Common myeloid progenitor, CD34-positive (primary cell): ENCODE measurements around the gene MEGF10.

ENCODE experiments used
- CTCF ChIA-PET: fragments of 350-600 bp; sonication (Branson Sonifier 250); formaldehyde crosslinking; loops from one replicate; lab custom pipeline; 2021; ENCODE audit warnings: antibody characterized with exemption; lab: Charles Lee
- POLR2A ChIA-PET: fragments of 350-600 bp; sonication (Branson Sonifier 250); formaldehyde crosslinking; loops from one replicate; lab custom pipeline; 2021; ENCODE audit warnings: antibody characterized with exemption; lab: Charles Lee
- DNase-seq, 3 donors: peaks; one replicate each; pipeline versions ENCODE4 v3.0.0 to v3.0.0-alpha.2; 2013
- H3K27ac ChIP-seq, 2 experiments: 1 replicate in 1 of 2; 2 replicates in 1 of 2; pipeline ENCODE4 v1.7.0; 2013; ENCODE audit warnings: inconsistent platforms in 2 of 2, low read length in 2 of 2, mild to moderate bottlenecking in 2 of 2, low read depth in 1 of 2, moderate library complexity in 1 of 2; ENCODE audit not compliant: severe bottlenecking in 2 of 2, insufficient read depth in 1 of 2, poor library complexity in 1 of 2
- H3K27me3 ChIP-seq, 5 experiments: replicated peaks in 2 of 5; 1 replicate in 3 of 5; 2 replicates in 2 of 5; pipeline versions ENCODE4 v1.6.1 to v1.7.0; 2013; ENCODE audit warnings: low read length in 4 of 5, mild to moderate bottlenecking in 2 of 5, moderate library complexity in 2 of 5, inconsistent platforms in 1 of 5; ENCODE audit not compliant: insufficient read depth in 5 of 5, control insufficient read depth in 4 of 5
- H3K36me3 ChIP-seq, 4 experiments: 1 replicate in 2 of 4; 2 replicates in 2 of 4; pipeline versions ENCODE4 v1.6.1 to v1.7.0; 2013; ENCODE audit warnings: low read length in 3 of 4, control low read depth in 1 of 4, mild to moderate bottlenecking in 1 of 4; ENCODE audit not compliant: control insufficient read depth in 4 of 4, insufficient read depth in 4 of 4
- H3K4me1 ChIP-seq, 4 experiments: 1 replicate in 3 of 4; 2 replicates in 1 of 4; pipeline versions ENCODE4 v1.6.1 to v1.7.1; 2013; ENCODE audit warnings: low read length in 3 of 4, mild to moderate bottlenecking in 3 of 4, control low read depth in 1 of 4, inconsistent platforms in 1 of 4, moderate library complexity in 1 of 4; ENCODE audit not compliant: control insufficient read depth in 4 of 4, insufficient read depth in 4 of 4; ENCODE audit errors: control extremely low read depth in 1 of 4
- H3K4me3 ChIP-seq, 7 experiments: 1 replicate in 4 of 7; 2 replicates in 3 of 7; pipeline versions ENCODE4 v1.5.1 to v1.7.0; 2013; ENCODE audit warnings: mild to moderate bottlenecking in 7 of 7, low read length in 6 of 7, moderate library complexity in 6 of 7, inconsistent platforms in 2 of 7, low read depth in 2 of 7, control low read depth in 1 of 7; ENCODE audit not compliant: insufficient read depth in 4 of 7, control insufficient read depth in 1 of 7; ENCODE audit errors: extremely low read depth in 1 of 7
- H3K9me3 ChIP-seq, 5 experiments: 1 replicate in 4 of 5; 2 replicates in 1 of 5; pipeline versions ENCODE4 v1.6.1 to v1.7.1; 2013; ENCODE audit warnings: low read length in 4 of 5, mild to moderate bottlenecking in 2 of 5, inconsistent platforms in 1 of 5, low read depth in 1 of 5, moderate library complexity in 1 of 5; ENCODE audit not compliant: control insufficient read depth in 4 of 5, insufficient read depth in 2 of 5; ENCODE audit errors: control extremely low read depth in 1 of 5
- WGBS: methylation state at CpG from one replicate; pipeline ENCODE4 v1.1.5; 2013; ENCODE audit not compliant: insufficient coverage; 5-methylcytosine and 5-hydroxymethylcytosine counted together

MEGF10 gene

GRCh38 chr5:127418974-127419682 is 128.5 kb downstream of the MEGF10 start:
- CTCF ChIA-PET: interaction anchor here (1.5 kb wide), 1 partner anchor 10 kb away, joined by 6 read pairs; no protein-coding TSS in a partner anchor
- Histone ChIP-seq H3K27ac (no peak overlapping the region), H3K4me3 (no peak overlapping the region), H3K36me3 (no peaks in the 10 kb centered on the region), H3K27me3 (no peaks in the 10 kb centered on the region), H3K9me3 (no peaks in the 10 kb centered on the region), H3K4me1 (peaks cover 0 to 3% (median 1%) of the 10 kb centered on the region in 4 experiments)
- WGBS: 98% methylated on average over 5 of the region's 7 CpGs
- DNase-seq: no peak
- POLR2A ChIA-PET: no interaction called here

GRCh38 chr5:127419683-127420257 is 129.2 kb downstream of the MEGF10 start:
- Histone ChIP-seq H3K36me3 (no peaks in the 10 kb centered on the region), H3K4me3 (no peak overlapping the region), H3K4me1 (peaks cover 0 to 3% (median 1%) of the 10 kb centered on the region in 4 experiments), H3K27ac (no peak overlapping the region), H3K27me3 (no peaks in the 10 kb centered on the region), H3K9me3 (no peaks in the 10 kb centered on the region)
- 96% methylated on average over 15 of the region's 18 CpGs for WGBS
- DNase-seq: no peak
- POLR2A ChIA-PET: no interaction called here
- CTCF ChIA-PET: no interaction called here

GRCh38 chr5:127420758-127421157 is 130.2 kb downstream of the MEGF10 start:
- Histone ChIP-seq H3K4me3 (no peak overlapping the region), H3K27ac (no peak overlapping the region), H3K4me1 (peaks cover 0 to 4% (median 3%) of the 10 kb centered on the region in 4 experiments), H3K9me3 (no peaks in the 10 kb centered on the region), H3K27me3 (no peaks in the 10 kb centered on the region), H3K36me3 (no peaks in the 10 kb centered on the region)
- DNase-seq: no peak
- WGBS: 83% methylated on average over 3 of the region's 3 CpGs
- ChIA-PET CTCF (interaction anchor here (1.0 kb wide), 1 partner anchor 71 kb away, joined by 3 read pairs; no protein-coding TSS in a partner anchor), POLR2A (no interaction called here)

GRCh38 chr5:127421471-127421870 is 130.9 kb downstream of the MEGF10 start:
- peak in 2 of 3 donors; percentile 40 to 58 for DNase-seq
- Histone ChIP-seq H3K27me3 (no peaks in the 10 kb centered on the region), H3K4me1 (peaks cover 0 to 6% (median 4%) of the 10 kb centered on the region in 4 experiments), H3K4me3 (no peak overlapping the region), H3K9me3 (no peaks in the 10 kb centered on the region), H3K27ac (no peak overlapping the region), H3K36me3 (no peaks in the 10 kb centered on the region)
- WGBS: no CpG with 5 or more reads among the region's 2 CpGs
- POLR2A ChIA-PET: interaction anchor here (0.6 kb wide), 1 partner anchor 38 kb away, joined by 3 read pairs; no protein-coding TSS in a partner anchor
- CTCF ChIA-PET: interaction anchor here (1.0 kb wide), 1 partner anchor 70 kb away, joined by 3 read pairs; no protein-coding TSS in a partner anchor

- no peaks in the 10 kb centered on the region for H3K9me3 ChIP-seq
- H3K36me3 ChIP-seq: no peaks in the 10 kb centered on the region
- peak in 2 of 3 donors; percentile 18 to 42 for DNase-seq
- 50% methylated on average over 2 of the region's 4 CpGs for WGBS
- H3K4me1 ChIP-seq: peaks cover 0 to 16% (median 4%) of the 10 kb centered on the region in 4 experiments
- H3K27me3 ChIP-seq: no peaks in the 10 kb centered on the region
- H3K27ac ChIP-seq: no peak overlapping the region
- no peak overlapping the region for H3K4me3 ChIP-seq
- ChIA-PET CTCF (no interaction called here), POLR2A (no interaction called here)
Measured at GRCh38 chr5:127423173-127423798, 132.7 kb downstream of the MEGF10 start.

GRCh38 chr5:127425037-127425436 is 134.4 kb downstream of the MEGF10 start:
- Histone ChIP-seq H3K4me1 (peaks cover 0 to 16% (median 4%) of the 10 kb centered on the region in 4 experiments), H3K4me3 (no peak overlapping the region), H3K36me3 (no peaks in the 10 kb centered on the region), H3K27me3 (no peaks in the 10 kb centered on the region), H3K27ac (no peak overlapping the region), H3K9me3 (no peaks in the 10 kb centered on the region)
- DNase-seq: no peak
- ChIA-PET POLR2A (interaction anchor here (0.6 kb wide), 1 partner anchor 549 kb away, joined by 3 read pairs; no protein-coding TSS in a partner anchor), CTCF (interaction anchor here (0.7 to 1.2 kb wide), 2 partner anchors 28 to 66 kb away, joined by 3 to 4 read pairs; no protein-coding TSS in a partner anchor)
- WGBS: 95% methylated on average over 4 of the region's 4 CpGs
